ENCODE data around the gene FAM50B. TPM values are rescaled to one million over a fixed set of nuclear protein-coding genes. Genes with fewer than 3 reads are reported as not detected.

FAM50B gene
- total RNA-seq, 6 donors from 2014 or later: 11.7 to 23.3 (median 15.4) TPM

DNA sequence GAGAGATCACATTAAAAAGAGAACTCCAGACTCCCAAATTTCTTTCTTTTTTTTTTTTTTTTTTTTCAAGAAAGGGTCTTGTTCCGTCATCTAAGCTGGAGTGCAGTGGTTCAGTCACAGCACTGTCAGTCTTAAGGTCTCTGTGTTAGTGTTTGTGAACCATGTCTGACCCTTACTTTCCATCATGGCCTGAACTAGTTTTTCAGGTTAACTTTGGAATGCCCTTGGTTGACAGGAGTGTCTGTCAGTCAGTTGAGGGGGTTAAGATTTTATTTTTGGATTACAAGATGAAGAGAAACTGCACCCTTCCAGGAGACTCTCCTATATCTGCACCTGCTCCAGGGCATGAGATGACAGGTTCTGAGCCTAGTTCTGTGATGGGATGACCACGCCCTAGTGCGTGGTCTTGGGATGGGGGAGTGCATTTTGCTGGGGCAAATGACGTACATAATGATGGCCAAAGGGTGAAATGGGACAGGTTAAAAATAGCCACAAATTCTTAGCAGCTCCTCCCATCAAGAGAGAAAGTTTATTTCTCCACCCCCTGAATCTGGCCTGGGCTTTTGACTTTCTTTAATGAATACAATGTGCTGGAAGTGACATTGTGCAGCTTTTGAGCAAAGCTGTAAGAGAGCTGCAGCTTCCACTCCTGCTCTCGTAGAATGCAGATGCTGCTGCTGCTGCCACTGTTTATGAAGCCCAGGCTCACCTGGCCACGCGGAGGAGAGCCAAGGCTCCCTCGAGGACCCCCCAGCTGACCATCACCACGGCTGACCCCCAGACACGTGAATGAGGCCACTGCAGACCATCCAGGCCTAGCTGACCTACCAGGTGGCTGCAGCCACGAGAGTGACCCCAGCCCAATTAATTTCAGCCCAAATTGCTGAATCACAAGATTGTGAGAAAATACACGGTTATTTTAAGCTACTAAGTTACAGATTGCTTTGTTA lies 29.7 kb upstream of the FAM50B start:
- H3K4me3 ChIP-seq: no peak overlapping the region
- H3K27ac ChIP-seq: no peak overlapping the region
- H3K27me3 ChIP-seq: no peaks in the 10 kb centered on the region
- no peak for TF ChIP-seq POLR2A (IDR thresholded peaks at IDR 0.05)
- TF ChIP-seq EP300 (IDR thresholded peaks at IDR 0.05): no peak
- TF ChIP-seq, protein P1, sequence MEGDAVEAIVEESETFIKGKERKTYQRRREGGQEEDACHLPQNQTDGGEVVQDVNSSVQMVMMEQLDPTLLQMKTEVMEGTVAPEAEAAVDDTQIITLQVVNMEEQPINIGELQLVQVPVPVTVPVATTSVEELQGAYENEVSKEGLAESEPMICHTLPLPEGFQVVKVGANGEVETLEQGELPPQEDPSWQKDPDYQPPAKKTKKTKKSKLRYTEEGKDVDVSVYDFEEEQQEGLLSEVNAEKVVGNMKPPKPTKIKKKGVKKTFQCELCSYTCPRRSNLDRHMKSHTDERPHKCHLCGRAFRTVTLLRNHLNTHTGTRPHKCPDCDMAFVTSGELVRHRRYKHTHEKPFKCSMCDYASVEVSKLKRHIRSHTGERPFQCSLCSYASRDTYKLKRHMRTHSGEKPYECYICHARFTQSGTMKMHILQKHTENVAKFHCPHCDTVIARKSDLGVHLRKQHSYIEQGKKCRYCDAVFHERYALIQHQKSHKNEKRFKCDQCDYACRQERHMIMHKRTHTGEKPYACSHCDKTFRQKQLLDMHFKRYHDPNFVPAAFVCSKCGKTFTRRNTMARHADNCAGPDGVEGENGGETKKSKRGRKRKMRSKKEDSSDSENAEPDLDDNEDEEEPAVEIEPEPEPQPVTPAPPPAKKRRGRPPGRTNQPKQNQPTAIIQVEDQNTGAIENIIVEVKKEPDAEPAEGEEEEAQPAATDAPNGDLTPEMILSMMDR (IDR thresholded peaks at IDR 0.05): no peak
- TF ChIP-seq POLR2AphosphoS5 (IDR thresholded peaks at IDR 0.05): no peak
- H3K4me1 ChIP-seq: peaks cover 1 to 18% (median 10%) of the 10 kb centered on the region in 4 donors
- DNase-seq (peak in 1 of 2 donors; percentile 35), ATAC-seq (ENCODE audit: low FRiP score in 2 of 2) (peak in 1 of 2 donors; percentile 26)
- H3K9me3 ChIP-seq: no peaks in the 10 kb centered on the region
- 73 to 85% methylated on average over 12 of the region's 12 CpGs for WGBS, 2 donors
- no peaks in the 10 kb centered on the region for H3K36me3 ChIP-seq

DNA sequence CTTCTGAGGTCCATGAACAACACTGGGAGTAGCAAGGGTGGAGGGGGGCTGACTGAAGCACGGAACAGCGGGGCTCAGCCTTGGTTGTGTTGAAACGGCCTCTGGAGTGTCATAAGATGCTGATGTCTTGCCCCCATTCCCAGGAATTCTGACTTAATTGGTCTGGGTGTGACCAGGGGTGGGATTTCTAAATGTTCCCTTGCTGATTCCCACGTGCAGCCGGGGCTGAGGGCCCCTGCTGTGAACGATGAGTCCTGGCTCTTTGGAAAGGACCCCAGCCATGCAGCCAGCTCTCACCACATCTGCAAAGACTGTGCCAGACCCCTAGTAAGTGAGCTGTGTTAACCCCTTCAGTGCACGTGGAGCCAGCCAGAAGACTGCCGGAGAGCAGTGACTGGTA lies 28.6 kb upstream of the FAM50B start:
- WGBS, 2 donors: 78 to 100% methylated on average over 1 to 8 of the region's 8 CpGs
- DNase-seq (no peak), ATAC-seq (ENCODE audit: low FRiP score in 2 of 2) (peak in 1 of 2 donors; percentile 39)
- Histone ChIP-seq H3K4me3 (no peak overlapping the region), H3K36me3 (no peaks in the 10 kb centered on the region), H3K27me3 (no peaks in the 10 kb centered on the region), H3K4me1 (peaks cover 12 to 29% (median 22%) of the 10 kb centered on the region in 4 donors), H3K9me3 (no peaks in the 10 kb centered on the region), H3K27ac (no peak overlapping the region)
- TF ChIP-seq POLR2AphosphoS5 (IDR thresholded peaks at IDR 0.05) (no peak), EP300 (IDR thresholded peaks at IDR 0.05) (no peak), POLR2A (IDR thresholded peaks at IDR 0.05) (no peak)
- TF ChIP-seq, protein P1 (IDR thresholded peaks at IDR 0.05): no peak

DNA sequence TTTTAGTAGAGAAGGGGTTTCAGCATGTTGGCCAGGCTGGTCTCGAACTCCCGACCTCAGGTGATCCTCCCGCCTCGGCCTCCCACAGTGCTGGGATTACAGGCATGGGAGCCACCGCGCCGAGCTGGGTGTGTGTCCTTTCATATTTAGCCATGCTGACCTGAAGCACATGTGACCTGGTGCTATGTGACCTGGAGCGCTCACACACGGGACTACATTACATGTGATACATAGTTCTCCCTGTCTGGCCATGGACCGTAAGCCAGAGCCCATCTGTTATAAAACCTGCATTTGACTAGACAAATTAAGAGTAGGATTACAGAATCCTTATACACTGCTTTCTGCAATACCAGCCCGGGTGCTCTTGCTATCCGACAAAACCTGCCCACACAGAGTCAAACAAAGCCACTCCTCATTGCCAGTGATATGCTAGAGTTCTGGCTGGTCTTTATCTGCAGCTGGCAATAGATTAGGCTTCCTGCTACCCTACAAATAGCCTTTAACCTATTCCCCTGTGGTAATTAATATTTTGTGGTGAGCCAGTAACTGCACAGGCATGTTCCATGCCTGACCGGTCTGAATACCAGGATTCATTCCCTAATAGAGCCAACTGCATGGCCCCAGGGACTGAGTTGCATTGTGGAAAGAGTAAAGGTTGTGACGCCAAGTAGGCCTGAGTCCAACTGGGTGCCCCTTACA lies 26.3 kb upstream of the FAM50B start:
- peaks cover 33 to 47% (median 35%) of the 10 kb centered on the region in 4 donors for H3K4me1 ChIP-seq
- 86 to 88% methylated on average over 14 of the region's 14 CpGs for WGBS, 2 donors
- H3K27ac ChIP-seq: peak overlapping the region in 1 of 4 donors; percentile 95
- no peak for TF ChIP-seq POLR2A (IDR thresholded peaks at IDR 0.05)
- no peak for TF ChIP-seq EP300 (IDR thresholded peaks at IDR 0.05)
- TF ChIP-seq, protein P1 (IDR thresholded peaks at IDR 0.05): no peak
- no peak for TF ChIP-seq POLR2AphosphoS5 (IDR thresholded peaks at IDR 0.05)
- H3K4me3 ChIP-seq: no peak overlapping the region
- no peaks in the 10 kb centered on the region for H3K36me3 ChIP-seq
- H3K9me3 ChIP-seq: no peaks in the 10 kb centered on the region
- DNase-seq (peak in 1 of 2 donors; percentile 24), ATAC-seq (ENCODE audit: low FRiP score in 2 of 2) (no peak)
- H3K27me3 ChIP-seq: no peaks in the 10 kb centered on the region

DNA sequence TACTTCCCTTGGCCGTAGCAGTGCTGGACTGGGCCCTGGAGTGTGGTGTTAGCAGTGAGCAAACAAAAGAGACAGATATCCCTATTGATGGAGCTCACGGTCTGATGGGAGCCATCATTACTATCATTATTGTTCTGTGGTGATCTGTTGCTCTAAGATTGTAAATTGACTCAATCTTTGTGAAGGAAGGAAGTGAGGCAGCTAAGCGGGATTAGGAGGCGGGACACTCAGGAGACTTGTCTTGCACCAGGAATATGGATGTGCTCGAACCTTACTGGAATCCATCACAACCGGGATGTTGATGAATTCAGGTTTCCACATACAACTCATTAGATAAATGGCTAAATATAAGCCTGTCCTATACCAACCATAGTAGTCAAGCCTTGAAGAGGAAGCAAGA lies 25.5 kb upstream of the FAM50B start:
- peak overlapping the region in 1 of 4 donors; percentile 95 for H3K27ac ChIP-seq
- TF ChIP-seq POLR2AphosphoS5 (IDR thresholded peaks at IDR 0.05): peak in 1 of 2 donors; percentile 24
- TF ChIP-seq, protein P1 (IDR thresholded peaks at IDR 0.05): no peak

More for the DNA sequence above, 25.5 kb upstream of the FAM50B start:
- Histone ChIP-seq H3K36me3 (no peaks in the 10 kb centered on the region), H3K4me1 (peaks cover 33 to 47% (median 35%) of the 10 kb centered on the region in 4 donors), H3K27me3 (no peaks in the 10 kb centered on the region), H3K9me3 (no peaks in the 10 kb centered on the region), H3K4me3 (no peak overlapping the region)
- WGBS, 2 donors: 82 to 83% methylated on average over 6 of the region's 6 CpGs
- no peak for ATAC-seq (ENCODE audit: low FRiP score in 2 of 2)
- no peak for DNase-seq
